ENCODE results near the gene STON2. TPM values are rescaled to one million over a fixed set of nuclear protein-coding genes. Genes with fewer than 3 reads are reported as not detected.

The STON2 gene
- total and polyA plus RNA-seq, 2 of the 13 experiments (the other 11 are each of a cell fraction or from before 2014, with no cell fraction given): 2.1 to 11.0 TPM

- in situ Hi-C loops (cut with HindIII; ENCODE audit: extremely low pct_ligation_motif_present, low pct_unique_long_range_greater_than_20kb) (no loop called here), intact Hi-C loops (cut with micrococcal nuclease; ENCODE audit: unreplicated experiment) (no loop called here)
- no peak overlapping the region for H3K4me3 ChIP-seq (replicated peaks in 1 of 3; ENCODE audit: insufficient read depth in 1 of 3, low read depth in 2 of 3, low read length in 3 of 3)
- DNase-seq (ENCODE audit: low spot score): no peak
- ChIA-PET CTCF (ENCODE audit: low intra/inter-chr PET ratio, low total read pairs) (no interaction called here), POLR2A (no interaction called here)
- no peaks in the 10 kb centered on the region for H3K36me3 ChIP-seq (replicated peaks in 1 of 2; ENCODE audit: control insufficient read depth in 1 of 2, insufficient read depth in 2 of 2, low read length in 2 of 2)
- H2AFZ ChIP-seq (ENCODE audit: low read length): no peak overlapping the region
- no peak overlapping the region for H3K4me2 ChIP-seq (ENCODE audit: low read depth, low read length)
- no peaks in the 10 kb centered on the region for H3K79me2 ChIP-seq (ENCODE audit: insufficient read depth, low read length)
- ATAC-seq: no peak
- no peaks in the 10 kb centered on the region for H3K9me3 ChIP-seq (ENCODE audit: low read length)
- H3K4me1 ChIP-seq (ENCODE audit: insufficient read depth, low read length): peaks cover 29% of the 10 kb centered on the region
- no peak overlapping the region for H3K27ac ChIP-seq (ENCODE audit: extremely low read length, insufficient read depth, low read length)
- no peaks in the 10 kb centered on the region for H3K27me3 ChIP-seq (ENCODE audit: control insufficient read depth in 1 of 2, insufficient read depth in 2 of 2, low read length in 2 of 2)
- TF ChIP-seq IRF9 (CRISPR knock-in tag; IDR thresholded peaks at IDR 0.05; ENCODE audit: borderline replicate concordance) (no peak), ARNT (IDR thresholded peaks at IDR 0.05) (no peak), PRDM4 (CRISPR knock-in tag; IDR thresholded peaks at IDR 0.05; ENCODE audit: borderline replicate concordance) (no peak), ZNF468 (CRISPR knock-in tag; IDR thresholded peaks at IDR 0.05) (no peak), JDP2 (CRISPR knock-in tag; IDR thresholded peaks at IDR 0.05; ENCODE audit: borderline replicate concordance) (no peak), GATAD2A (CRISPR knock-in tag; IDR thresholded peaks at IDR 0.05) (no peak), SETDB1 (CRISPR knock-in tag; IDR thresholded peaks at IDR 0.05; ENCODE audit: borderline replicate concordance) (no peak), RBM22 (optimal IDR thresholded peaks at IDR 0.05; ENCODE audit: low read length) (no peak)
- BruUV-seq (replicated peaks): no TSS peak
- H3K9ac ChIP-seq (ENCODE audit: insufficient read depth, low read depth, low read length): no peak overlapping the region
- 97% methylated on average over 2 of the region's 2 CpGs for WGBS (ENCODE audit: low lambda C conversion rate)
- FAIRE-seq: no peak
- no peaks in the 10 kb centered on the region for H4K20me1 ChIP-seq (ENCODE audit: insufficient read depth, low read length)
Measured at GRCh38 chr14:81298911-81299310, 101.2 kb downstream of the STON2 start.
